ENCODE data around the gene SORBS1. TPM values are rescaled to one million over a fixed set of nuclear protein-coding genes. Genes with fewer than 3 reads are reported as not detected.

SORBS1 gene
- polyA plus RNA-seq, 1 donor from 2014 or later: 39.5 TPM

DNA sequence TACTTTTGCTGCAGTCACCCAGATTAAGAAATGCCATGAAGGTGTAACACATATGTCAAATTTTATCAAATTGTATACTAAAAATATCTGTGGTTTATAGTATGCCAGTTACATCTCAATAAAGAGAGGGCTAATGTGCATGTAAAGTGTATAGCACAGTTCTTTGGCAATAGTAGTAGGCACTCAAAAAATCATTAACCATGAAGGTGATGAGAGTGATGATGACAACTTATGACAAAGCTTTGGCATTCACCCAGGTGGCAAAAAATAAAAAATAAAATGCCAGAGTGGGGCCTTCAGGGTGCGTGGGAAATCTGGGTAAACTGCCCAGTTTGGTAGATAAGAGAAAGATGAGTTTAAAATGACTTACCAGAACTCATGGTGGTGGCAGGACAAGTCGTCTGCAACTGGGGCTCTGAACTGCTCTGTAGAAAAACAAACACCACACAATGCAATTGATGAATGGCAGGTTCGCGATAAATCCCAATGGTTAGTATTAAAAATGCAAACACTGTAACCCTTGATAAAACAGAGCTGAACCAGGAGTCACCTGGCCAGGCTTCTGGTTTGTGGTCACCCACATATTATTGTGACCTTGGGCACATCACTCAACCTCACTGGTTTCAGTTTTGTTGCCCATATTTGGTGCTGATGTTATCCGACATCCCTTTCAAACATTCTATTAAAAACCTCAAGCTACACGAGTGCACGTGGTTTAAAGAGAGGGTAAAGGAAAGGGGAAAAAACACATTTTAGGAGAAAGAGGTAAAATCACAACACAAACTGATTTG, 120.2 kb downstream of the SORBS1 start:
- H3K27ac ChIP-seq (ENCODE audit: low read length): no peak overlapping the region
- no peak overlapping the region for H3K4me2 ChIP-seq (ENCODE audit: low read length)

DNA sequence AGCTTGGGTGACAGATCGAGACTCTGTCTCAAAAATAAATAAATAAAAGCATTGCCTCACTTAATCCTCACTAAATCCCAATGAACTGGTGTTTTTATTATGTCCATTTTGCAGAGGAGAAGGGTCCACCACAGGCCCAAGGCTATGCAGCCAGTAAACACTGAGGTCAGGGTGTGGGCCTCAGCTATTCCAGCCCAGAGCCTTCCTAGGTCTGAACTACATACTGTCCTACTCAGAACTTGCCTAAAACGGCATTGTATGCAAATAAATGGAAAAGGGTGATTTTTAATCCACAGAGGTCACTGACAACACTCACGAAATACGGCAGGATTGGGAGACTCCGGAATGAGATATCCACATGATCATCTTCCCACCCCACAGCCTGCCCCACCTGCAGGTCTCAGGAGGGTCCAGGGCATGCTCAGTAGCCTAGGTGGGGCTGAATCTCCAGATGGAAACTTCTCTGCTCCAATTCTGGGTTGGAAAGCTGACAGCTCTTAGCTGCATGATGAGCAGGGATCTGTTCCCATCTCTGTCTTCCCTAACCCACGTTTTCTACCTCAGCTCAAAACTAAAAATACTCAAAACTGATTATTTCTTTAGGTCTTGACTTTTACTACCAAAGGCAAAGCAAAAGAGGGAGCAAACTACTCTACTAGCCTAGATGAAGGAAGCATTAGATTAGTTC, 121.0 kb downstream of the SORBS1 start:
- no peak overlapping the region for H3K4me2 ChIP-seq (ENCODE audit: low read length)
- TF ChIP-seq POLR2AphosphoS5 (IDR thresholded peaks at IDR 0.05) (no peak), RAD21 (conservative IDR thresholded peaks at IDR 0.05) (no peak), EZH2 (IDR thresholded peaks at IDR 0.05; ENCODE audit: borderline replicate concordance, insufficient read depth, low read length, poor library complexity, severe bottlenecking) (no peak)
- H4K20me1 ChIP-seq (ENCODE audit: insufficient read depth): no peaks in the 10 kb centered on the region
- H3K9ac ChIP-seq (ENCODE audit: low read length): no peak overlapping the region
- no peak overlapping the region for H3K4me3 ChIP-seq (ENCODE audit: low read length)
- H3K36me3 ChIP-seq (ENCODE audit: insufficient read depth, low read length): no peaks in the 10 kb centered on the region
- H3K9me3 ChIP-seq (ENCODE audit: low read length): no peaks in the 10 kb centered on the region
- H2AFZ ChIP-seq (ENCODE audit: low read depth, low read length): no peak overlapping the region
- H3F3A ChIP-seq (ENCODE audit: insufficient read depth, low read length, poor library complexity, severe bottlenecking): no peaks in the 10 kb centered on the region
- H3K79me2 ChIP-seq (replicated peaks; ENCODE audit: insufficient read depth, low read length): no peaks in the 10 kb centered on the region
- H3K27ac ChIP-seq (ENCODE audit: low read length): no peak overlapping the region
- H3K27me3 ChIP-seq (ENCODE audit: insufficient read depth, low read depth, low read length): no peaks in the 10 kb centered on the region
- H3K9me2 ChIP-seq (ENCODE audit: insufficient read depth, low read length): no peaks in the 10 kb centered on the region

More for the DNA sequence above, 120.2 kb downstream of the SORBS1 start:
- no peaks in the 10 kb centered on the region for H3K36me3 ChIP-seq (ENCODE audit: insufficient read depth, low read length)
- no peaks in the 10 kb centered on the region for H3K9me2 ChIP-seq (ENCODE audit: insufficient read depth, low read length)
- no peaks in the 10 kb centered on the region for H4K20me1 ChIP-seq (ENCODE audit: insufficient read depth)
- no peaks in the 10 kb centered on the region for H3K79me2 ChIP-seq (replicated peaks; ENCODE audit: insufficient read depth, low read length)
- no peak overlapping the region for H3K9ac ChIP-seq (ENCODE audit: low read length)
- no peaks in the 10 kb centered on the region for H3F3A ChIP-seq (ENCODE audit: insufficient read depth, low read length, poor library complexity, severe bottlenecking)
- no peaks in the 10 kb centered on the region for H3K27me3 ChIP-seq (ENCODE audit: insufficient read depth, low read depth, low read length)
- no peak for TF ChIP-seq EZH2 (IDR thresholded peaks at IDR 0.05; ENCODE audit: borderline replicate concordance, insufficient read depth, low read length, poor library complexity, severe bottlenecking)
- TF ChIP-seq TAF1 (IDR thresholded peaks at IDR 0.05; ENCODE audit: low read depth): no peak
- no peak for TF ChIP-seq POLR2AphosphoS5 (IDR thresholded peaks at IDR 0.05)
- TF ChIP-seq MXI1 (conservative IDR thresholded peaks at IDR 0.05; ENCODE audit: poor library complexity, severe bottlenecking): no peak
- TF ChIP-seq, protein P1, sequence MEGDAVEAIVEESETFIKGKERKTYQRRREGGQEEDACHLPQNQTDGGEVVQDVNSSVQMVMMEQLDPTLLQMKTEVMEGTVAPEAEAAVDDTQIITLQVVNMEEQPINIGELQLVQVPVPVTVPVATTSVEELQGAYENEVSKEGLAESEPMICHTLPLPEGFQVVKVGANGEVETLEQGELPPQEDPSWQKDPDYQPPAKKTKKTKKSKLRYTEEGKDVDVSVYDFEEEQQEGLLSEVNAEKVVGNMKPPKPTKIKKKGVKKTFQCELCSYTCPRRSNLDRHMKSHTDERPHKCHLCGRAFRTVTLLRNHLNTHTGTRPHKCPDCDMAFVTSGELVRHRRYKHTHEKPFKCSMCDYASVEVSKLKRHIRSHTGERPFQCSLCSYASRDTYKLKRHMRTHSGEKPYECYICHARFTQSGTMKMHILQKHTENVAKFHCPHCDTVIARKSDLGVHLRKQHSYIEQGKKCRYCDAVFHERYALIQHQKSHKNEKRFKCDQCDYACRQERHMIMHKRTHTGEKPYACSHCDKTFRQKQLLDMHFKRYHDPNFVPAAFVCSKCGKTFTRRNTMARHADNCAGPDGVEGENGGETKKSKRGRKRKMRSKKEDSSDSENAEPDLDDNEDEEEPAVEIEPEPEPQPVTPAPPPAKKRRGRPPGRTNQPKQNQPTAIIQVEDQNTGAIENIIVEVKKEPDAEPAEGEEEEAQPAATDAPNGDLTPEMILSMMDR (IDR thresholded peaks at IDR 0.05; ENCODE audit: poor library complexity, severe bottlenecking): no peak
- no peak for TF ChIP-seq SMC3 (conservative IDR thresholded peaks at IDR 0.05; ENCODE audit: poor library complexity)
- no peak for TF ChIP-seq RAD21 (conservative IDR thresholded peaks at IDR 0.05)
- TF ChIP-seq, protein P2, sequence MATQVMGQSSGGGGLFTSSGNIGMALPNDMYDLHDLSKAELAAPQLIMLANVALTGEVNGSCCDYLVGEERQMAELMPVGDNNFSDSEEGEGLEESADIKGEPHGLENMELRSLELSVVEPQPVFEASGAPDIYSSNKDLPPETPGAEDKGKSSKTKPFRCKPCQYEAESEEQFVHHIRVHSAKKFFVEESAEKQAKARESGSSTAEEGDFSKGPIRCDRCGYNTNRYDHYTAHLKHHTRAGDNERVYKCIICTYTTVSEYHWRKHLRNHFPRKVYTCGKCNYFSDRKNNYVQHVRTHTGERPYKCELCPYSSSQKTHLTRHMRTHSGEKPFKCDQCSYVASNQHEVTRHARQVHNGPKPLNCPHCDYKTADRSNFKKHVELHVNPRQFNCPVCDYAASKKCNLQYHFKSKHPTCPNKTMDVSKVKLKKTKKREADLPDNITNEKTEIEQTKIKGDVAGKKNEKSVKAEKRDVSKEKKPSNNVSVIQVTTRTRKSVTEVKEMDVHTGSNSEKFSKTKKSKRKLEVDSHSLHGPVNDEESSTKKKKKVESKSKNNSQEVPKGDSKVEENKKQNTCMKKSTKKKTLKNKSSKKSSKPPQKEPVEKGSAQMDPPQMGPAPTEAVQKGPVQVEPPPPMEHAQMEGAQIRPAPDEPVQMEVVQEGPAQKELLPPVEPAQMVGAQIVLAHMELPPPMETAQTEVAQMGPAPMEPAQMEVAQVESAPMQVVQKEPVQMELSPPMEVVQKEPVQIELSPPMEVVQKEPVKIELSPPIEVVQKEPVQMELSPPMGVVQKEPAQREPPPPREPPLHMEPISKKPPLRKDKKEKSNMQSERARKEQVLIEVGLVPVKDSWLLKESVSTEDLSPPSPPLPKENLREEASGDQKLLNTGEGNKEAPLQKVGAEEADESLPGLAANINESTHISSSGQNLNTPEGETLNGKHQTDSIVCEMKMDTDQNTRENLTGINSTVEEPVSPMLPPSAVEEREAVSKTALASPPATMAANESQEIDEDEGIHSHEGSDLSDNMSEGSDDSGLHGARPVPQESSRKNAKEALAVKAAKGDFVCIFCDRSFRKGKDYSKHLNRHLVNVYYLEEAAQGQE (IDR thresholded peaks at IDR 0.05; ENCODE audit: borderline replicate concordance): no peak
- TF ChIP-seq EP300 (conservative IDR thresholded peaks at IDR 0.05; ENCODE audit: poor library complexity, severe bottlenecking): no peak
- H2AFZ ChIP-seq (ENCODE audit: low read depth, low read length): no peak overlapping the region
- no peaks in the 10 kb centered on the region for H3K9me3 ChIP-seq (ENCODE audit: low read length)
- no peak overlapping the region for H3K4me3 ChIP-seq (ENCODE audit: low read length)

Measured in neural cell (in vitro differentiated cells).